ENCODE data around the gene EDEM1.

The EDEM1 gene

GRCh38 chr3:5192571-5193365, 5.3 kb downstream of the EDEM1 start:
- Histone ChIP-seq H3K27me3 (ENCODE audit: control insufficient read depth, insufficient read depth, low read length) (peaks cover 7% of the 10 kb centered on the region), H3K4me3 (ENCODE audit: low read depth, low read length) (no peak overlapping the region), H3K36me3 (ENCODE audit: control insufficient read depth, insufficient read depth, low read length) (no peaks in the 10 kb centered on the region), H3K9me3 (ENCODE audit: control insufficient read depth, insufficient read depth, low read length) (no peaks in the 10 kb centered on the region), H3K4me1 (ENCODE audit: control insufficient read depth, insufficient read depth, low read length) (peaks cover 2% of the 10 kb centered on the region), H3K9ac (ENCODE audit: low read depth, low read length) (no peak overlapping the region)

- Histone ChIP-seq H3K4me1 (ENCODE audit: control insufficient read depth, insufficient read depth, low read length) (peaks cover 2% of the 10 kb centered on the region), H3K9ac (ENCODE audit: low read depth, low read length) (no peak overlapping the region)
These were observed 6.8 kb downstream of the EDEM1 start for GRCh38 chr3:5194341-5194740.

GRCh38 chr3:5194801-5195509, 7.4 kb downstream of the EDEM1 start:
- Histone ChIP-seq H3K27me3 (ENCODE audit: control insufficient read depth, insufficient read depth, low read length) (no peaks in the 10 kb centered on the region), H3K9me3 (ENCODE audit: control insufficient read depth, insufficient read depth, low read length) (no peaks in the 10 kb centered on the region), H3K36me3 (ENCODE audit: control insufficient read depth, insufficient read depth, low read length) (no peaks in the 10 kb centered on the region), H3K4me3 (ENCODE audit: low read depth, low read length) (no peak overlapping the region), H3K9ac (ENCODE audit: low read depth, low read length) (no peak overlapping the region), H3K4me1 (ENCODE audit: control insufficient read depth, insufficient read depth, low read length) (peaks cover 2% of the 10 kb centered on the region)

More at GRCh38 chr3:5194341-5194740, 6.8 kb downstream of the EDEM1 start:
- no peak overlapping the region for H3K4me3 ChIP-seq (ENCODE audit: low read depth, low read length)
- H3K27me3 ChIP-seq (ENCODE audit: control insufficient read depth, insufficient read depth, low read length) = no peaks in the 10 kb centered on the region
- H3K9me3 ChIP-seq (ENCODE audit: control insufficient read depth, insufficient read depth, low read length) = no peaks in the 10 kb centered on the region
- no peaks in the 10 kb centered on the region for H3K36me3 ChIP-seq (ENCODE audit: control insufficient read depth, insufficient read depth, low read length)

GRCh38 chr3:5195605-5196004, 8.1 kb downstream of the EDEM1 start:
- no peak overlapping the region for H3K4me3 ChIP-seq (ENCODE audit: low read depth, low read length)
- no peaks in the 10 kb centered on the region for H3K36me3 ChIP-seq (ENCODE audit: control insufficient read depth, insufficient read depth, low read length)
- H3K27me3 ChIP-seq (ENCODE audit: control insufficient read depth, insufficient read depth, low read length) = no peaks in the 10 kb centered on the region
- no peak overlapping the region for H3K9ac ChIP-seq (ENCODE audit: low read depth, low read length)
- peaks cover 2% of the 10 kb centered on the region for H3K4me1 ChIP-seq (ENCODE audit: control insufficient read depth, insufficient read depth, low read length)
- no peaks in the 10 kb centered on the region for H3K9me3 ChIP-seq (ENCODE audit: control insufficient read depth, insufficient read depth, low read length)

GRCh38 chr3:5197022-5197421, 9.5 kb downstream of the EDEM1 start:
- peaks cover 2% of the 10 kb centered on the region for H3K4me1 ChIP-seq (ENCODE audit: control insufficient read depth, insufficient read depth, low read length)
- H3K9ac ChIP-seq (ENCODE audit: low read depth, low read length) = no peak overlapping the region
- H3K9me3 ChIP-seq (ENCODE audit: control insufficient read depth, insufficient read depth, low read length) = no peaks in the 10 kb centered on the region
- no peaks in the 10 kb centered on the region for H3K36me3 ChIP-seq (ENCODE audit: control insufficient read depth, insufficient read depth, low read length)
- no peaks in the 10 kb centered on the region for H3K27me3 ChIP-seq (ENCODE audit: control insufficient read depth, insufficient read depth, low read length)
- no peak overlapping the region for H3K4me3 ChIP-seq (ENCODE audit: low read depth, low read length)

- no peaks in the 10 kb centered on the region for H3K27me3 ChIP-seq (ENCODE audit: control insufficient read depth, insufficient read depth, low read length)
- no peaks in the 10 kb centered on the region for H3K9me3 ChIP-seq (ENCODE audit: control insufficient read depth, insufficient read depth, low read length)
- H3K36me3 ChIP-seq (ENCODE audit: control insufficient read depth, insufficient read depth, low read length) = no peaks in the 10 kb centered on the region
- H3K4me3 ChIP-seq (ENCODE audit: low read depth, low read length) = no peak overlapping the region
- no peak overlapping the region for H3K9ac ChIP-seq (ENCODE audit: low read depth, low read length)
- peaks cover 2% of the 10 kb centered on the region for H3K4me1 ChIP-seq (ENCODE audit: control insufficient read depth, insufficient read depth, low read length)
These were observed 10.2 kb downstream of the EDEM1 start for GRCh38 chr3:5197470-5198312.

- H3K4me1 ChIP-seq (ENCODE audit: control insufficient read depth, insufficient read depth, low read length) = peaks cover 2% of the 10 kb centered on the region
- no peak overlapping the region for H3K4me3 ChIP-seq (ENCODE audit: low read depth, low read length)
- H3K27me3 ChIP-seq (ENCODE audit: control insufficient read depth, insufficient read depth, low read length) = no peaks in the 10 kb centered on the region
- H3K36me3 ChIP-seq (ENCODE audit: control insufficient read depth, insufficient read depth, low read length) = no peaks in the 10 kb centered on the region
- no peaks in the 10 kb centered on the region for H3K9me3 ChIP-seq (ENCODE audit: control insufficient read depth, insufficient read depth, low read length)
- H3K9ac ChIP-seq (ENCODE audit: low read depth, low read length) = no peak overlapping the region
These were observed 10.8 kb downstream of the EDEM1 start for GRCh38 chr3:5198313-5198677.

- H3K36me3 ChIP-seq (ENCODE audit: control insufficient read depth, insufficient read depth, low read length) = peaks cover 4% of the 10 kb centered on the region
- H3K4me1 ChIP-seq (ENCODE audit: control insufficient read depth, insufficient read depth, low read length) = peaks cover 2% of the 10 kb centered on the region
- no peaks in the 10 kb centered on the region for H3K27me3 ChIP-seq (ENCODE audit: control insufficient read depth, insufficient read depth, low read length)
- H3K9me3 ChIP-seq (ENCODE audit: control insufficient read depth, insufficient read depth, low read length) = no peaks in the 10 kb centered on the region
- H3K4me3 ChIP-seq (ENCODE audit: low read depth, low read length) = no peak overlapping the region
- H3K9ac ChIP-seq (ENCODE audit: low read depth, low read length) = no peak overlapping the region
These were observed 11.7 kb downstream of the EDEM1 start for GRCh38 chr3:5198986-5199731.

- H3K27me3 ChIP-seq (ENCODE audit: control insufficient read depth, insufficient read depth, low read length) = no peaks in the 10 kb centered on the region
- peaks cover 2% of the 10 kb centered on the region for H3K4me1 ChIP-seq (ENCODE audit: control insufficient read depth, insufficient read depth, low read length)
- no peak overlapping the region for H3K9ac ChIP-seq (ENCODE audit: low read depth, low read length)
- no peaks in the 10 kb centered on the region for H3K9me3 ChIP-seq (ENCODE audit: control insufficient read depth, insufficient read depth, low read length)
- H3K36me3 ChIP-seq (ENCODE audit: control insufficient read depth, insufficient read depth, low read length) = peaks cover 12% of the 10 kb centered on the region
- H3K4me3 ChIP-seq (ENCODE audit: low read depth, low read length) = no peak overlapping the region
These were observed 14.0 kb downstream of the EDEM1 start for GRCh38 chr3:5201536-5201935.

- H3K9me3 ChIP-seq (ENCODE audit: control insufficient read depth, insufficient read depth, low read length) = no peaks in the 10 kb centered on the region
- no peaks in the 10 kb centered on the region for H3K27me3 ChIP-seq (ENCODE audit: control insufficient read depth, insufficient read depth, low read length)
- H3K4me1 ChIP-seq (ENCODE audit: control insufficient read depth, insufficient read depth, low read length) = peaks cover 2% of the 10 kb centered on the region
- no peak overlapping the region for H3K9ac ChIP-seq (ENCODE audit: low read depth, low read length)
- H3K36me3 ChIP-seq (ENCODE audit: control insufficient read depth, insufficient read depth, low read length) = peaks cover 12% of the 10 kb centered on the region
- H3K4me3 ChIP-seq (ENCODE audit: low read depth, low read length) = no peak overlapping the region
These were observed 14.7 kb downstream of the EDEM1 start for GRCh38 chr3:5202222-5202621.

Measured in iPS-15b (cell line).